HepG2 (cell line): ENCODE data around the gene C2orf92. TPM values are rescaled to one million over a fixed set of nuclear protein-coding genes. Genes with fewer than 3 reads are reported as not detected.

Experiments used
- ARID3A ChIP-seq: IDR thresholded peaks from 2 replicates; pipeline ENCODE4 v1.6.1; 2012; ENCODE audit warnings: low read depth, low read length, improper control_type of control experiment
- ARNT2 ChIP-seq: sonication (generic); formaldehyde crosslinking; IDR thresholded peaks from 2 replicates; pipeline ENCODE4 v1.8.0; 2022; ENCODE audit warnings: mild to moderate bottlenecking, low read depth, missing genetic modification reagents, moderate library complexity
- ATF3 ChIP-seq: sonication (generic); formaldehyde crosslinking; IDR thresholded peaks from 2 replicates; pipeline ENCODE4 v1.4.0; 2020; ENCODE audit warnings: missing genetic modification reagents
- CENPX ChIP-seq: sonication (generic); formaldehyde crosslinking; IDR thresholded peaks from 2 replicates; pipeline ENCODE4 v1.9.0; 2021; ENCODE audit warnings: mild to moderate bottlenecking, missing genetic modification reagents, moderate library complexity
- HBP1 ChIP-seq: IDR thresholded peaks from 2 replicates; pipeline ENCODE4 v1.6.1; 2016; ENCODE audit warnings: low read depth, control low read depth
- MLXIP ChIP-seq: sonication (generic); formaldehyde crosslinking; IDR thresholded peaks from 2 replicates; pipeline ENCODE4 v1.9.0; 2021; ENCODE audit warnings: missing genetic modification reagents, borderline replicate concordance
- MXD4 ChIP-seq: IDR thresholded peaks from 2 replicates; pipeline ENCODE4 v1.6.1; 2016; ENCODE audit warnings: mild to moderate bottlenecking, missing biosample characterization, missing genetic modification reagents
- RELA ChIP-seq: sonication (generic); formaldehyde crosslinking; IDR thresholded peaks from 2 replicates; pipeline ENCODE4 v1.4.0; 2020; ENCODE audit warnings: missing genetic modification reagents
- STAT6 ChIP-seq: sonication (generic); formaldehyde crosslinking; IDR thresholded peaks from 2 replicates; pipeline ENCODE4 v1.4.0; 2020; ENCODE audit warnings: missing genetic modification reagents, mild to moderate bottlenecking, borderline replicate concordance
- TEAD3 ChIP-seq: optimal IDR thresholded peaks from 2 replicates; pipeline ENCODE3; 2016; ENCODE audit warnings: borderline replicate concordance
- ZFP82 ChIP-seq: sonication (generic); formaldehyde crosslinking; IDR thresholded peaks from 2 replicates; pipeline ENCODE4 v1.5.1; 2020; ENCODE audit warnings: mild to moderate bottlenecking, missing genetic modification reagents, borderline replicate concordance
- ZNF512B ChIP-seq: sonication (generic); formaldehyde crosslinking; IDR thresholded peaks from 2 replicates; pipeline ENCODE4 v1.5.1; 2020; ENCODE audit warnings: missing genetic modification reagents, mild to moderate bottlenecking, borderline replicate concordance
- ZNF740 ChIP-seq: sonication (generic); formaldehyde crosslinking; IDR thresholded peaks from 2 replicates; pipeline ENCODE4 v1.4.0; 2020; ENCODE audit warnings: missing genetic modification reagents
- ZNF746 ChIP-seq: sonication (generic); formaldehyde crosslinking; IDR thresholded peaks from 2 replicates; pipeline ENCODE4 v1.8.0; 2022; ENCODE audit warnings: mild to moderate bottlenecking, missing genetic modification reagents
- ZSCAN31 ChIP-seq: sonication (generic); formaldehyde crosslinking; IDR thresholded peaks from 2 replicates; pipeline ENCODE4 v1.5.0; 2020; ENCODE audit warnings: low read depth, mild to moderate bottlenecking, missing genetic modification reagents
- polyA plus RNA-seq, 8 experiments: library from polyadenylated mRNA; depleted of rRNA in 3 of 8; stranded (reverse) in 7 of 8; unstranded in 1 of 8; fragments of >200 nt; fragmentation: Illumina TruSeq in 4 of 8; extraction: Trizol in 4 of 8; gene quantifications; 2 replicates each; pipeline versions ENCODE4 v1.2.1 to v1.2.3, GENCODE V29; 2011 to 2016; ENCODE audit warnings: low read depth in 4 of 8, missing spikeins in 1 of 8, mixed read lengths in 1 of 8; ENCODE audit not compliant: insufficient read depth in 1 of 8
- total RNA-seq, 5 experiments: library from RNA; depleted of rRNA; stranded (reverse); fragments of >200 nt; fragmentation: Illumina TruSeq; extraction: Trizol; gene quantifications; 2 replicates each; pipeline ENCODE4 v1.2.3, GENCODE V29; 2016; ENCODE audit warnings: low read depth in 1 of 5

C2orf92 gene
- total and polyA plus RNA-seq, 2 of the 13 experiments (the other 11 are each of a cell fraction or from before 2014, with no cell fraction given): 4.9 to 5.0 TPM

GRCh38 chr2:97663962-97664635, 5.4 kb upstream of the C2orf92 start, which contains the start of gene ACTR1B (continued):
- TF ChIP-seq CENPX (CRISPR knock-in tag) (no peak), MLXIP (CRISPR knock-in tag) (peak; percentile 68; the same call in 1 of the 2 replicates), RELA (CRISPR knock-in tag) (peak; percentile 49; the same call in 1 of the 2 replicates), ZNF512B (CRISPR knock-in tag) (no peak), TEAD3 (CRISPR knock-in tag) (peak; percentile 59), HBP1 (peak; percentile 35; the same call in 1 of the 2 replicates), ZSCAN31 (CRISPR knock-in tag) (no peak; the same call in 1 of the 2 replicates), ATF3 (CRISPR knock-in tag) (peak; percentile 97), ZNF746 (CRISPR knock-in tag) (no peak; the same call in 1 of the 2 replicates), ZFP82 (peak; percentile 63; the same call in 1 of the 2 replicates), ARID3A (peak; percentile 47; the same call in 1 of the 2 replicates), STAT6 (CRISPR knock-in tag) (0 out of 2 replicates have a peak, but pooled peaks have one; percentile 46), MXD4 (CRISPR knock-in tag) (0 out of 2 replicates have a peak, but pooled peaks have one; percentile 58), ZNF740 (CRISPR knock-in tag) (no peak), ARNT2 (peak; percentile 19)
